GM23338 (cell line): ENCODE measurements around the gene C16orf90.

Source experiments
- ETS1 ChIP-seq: IDR thresholded peaks from 2 replicates; pipeline ENCODE4 v1.6.1; 2016; ENCODE audit warnings: antibody characterized with exemption
- EZH2 ChIP-seq: fragments of 200-600 bp; sonication (generic); IDR thresholded peaks from one replicate; pipeline ENCODE4 v1.8.0; 2017; ENCODE audit warnings: antibody characterized with exemption, mild to moderate bottlenecking, low read depth; ENCODE audit not compliant: unreplicated experiment
- EZH2phosphoT487 ChIP-seq: fragments of 200-600 bp; sonication (generic); IDR thresholded peaks from one replicate; pipeline ENCODE4 v1.8.1; 2018; ENCODE audit warnings: antibody characterized with exemption; ENCODE audit not compliant: unreplicated experiment
- JUNB ChIP-seq: IDR thresholded peaks from one replicate; pipeline ENCODE4 v1.6.1; 2016; ENCODE audit warnings: antibody characterized with exemption; ENCODE audit not compliant: unreplicated experiment
- POLR2AphosphoS5 ChIP-seq: IDR thresholded peaks from 2 replicates; pipeline ENCODE4 v1.6.1; 2016; ENCODE audit warnings: antibody characterized with exemption, low read depth
- TF ChIP-seq, protein P1 (sequence below), 2 experiments: fragments of 200-600 bp in 1 of 2; sonication (generic) in 1 of 2; conservative IDR thresholded peaks; 2 replicates each; pipeline versions ENCODE4 v1.5.1 to v1.6.1; 2016 to 2017; ENCODE audit warnings: antibody characterized with exemption in 2 of 2, low read depth in 2 of 2, mild to moderate bottlenecking in 2 of 2, moderate library complexity in 1 of 2
- TF ChIP-seq, protein P2 (sequence below): IDR thresholded peaks from one replicate; pipeline ENCODE4 v1.6.1; 2018; ENCODE audit warnings: antibody characterized with exemption; ENCODE audit not compliant: unreplicated experiment

DNA sequence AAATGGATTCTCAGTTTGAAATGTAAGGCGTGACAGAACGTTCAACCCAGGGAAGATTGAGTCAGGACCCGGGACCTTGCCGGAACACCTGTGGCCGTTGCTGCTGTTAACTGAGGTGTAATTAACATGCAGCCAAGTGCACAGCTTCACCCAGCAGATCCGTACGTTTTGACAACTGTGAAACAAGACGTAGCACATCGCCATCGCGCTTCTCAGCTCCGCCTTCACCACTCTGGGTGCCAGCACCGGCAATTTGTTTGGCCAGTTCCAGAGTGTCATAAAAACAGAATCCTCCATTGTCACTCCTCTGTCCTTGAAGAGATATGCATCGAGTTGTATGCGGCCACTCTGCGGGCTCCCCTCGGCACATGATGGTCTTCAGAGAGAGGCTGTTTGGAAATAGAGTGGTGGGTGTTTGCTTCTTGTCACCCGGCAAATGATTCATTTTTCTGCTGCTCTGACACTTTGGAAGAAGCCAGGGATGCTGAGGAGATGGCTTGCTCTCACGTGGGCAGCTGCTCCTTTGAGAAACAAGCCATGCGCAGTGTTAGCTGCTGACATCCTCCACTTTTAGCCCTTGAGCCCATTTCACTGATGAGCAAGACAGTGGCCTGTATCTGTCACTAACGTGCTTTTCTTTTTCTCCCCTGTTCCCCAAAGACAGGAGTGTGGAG, 29.2 kb downstream of the C16orf90 start:
- TF ChIP-seq, protein P1, sequence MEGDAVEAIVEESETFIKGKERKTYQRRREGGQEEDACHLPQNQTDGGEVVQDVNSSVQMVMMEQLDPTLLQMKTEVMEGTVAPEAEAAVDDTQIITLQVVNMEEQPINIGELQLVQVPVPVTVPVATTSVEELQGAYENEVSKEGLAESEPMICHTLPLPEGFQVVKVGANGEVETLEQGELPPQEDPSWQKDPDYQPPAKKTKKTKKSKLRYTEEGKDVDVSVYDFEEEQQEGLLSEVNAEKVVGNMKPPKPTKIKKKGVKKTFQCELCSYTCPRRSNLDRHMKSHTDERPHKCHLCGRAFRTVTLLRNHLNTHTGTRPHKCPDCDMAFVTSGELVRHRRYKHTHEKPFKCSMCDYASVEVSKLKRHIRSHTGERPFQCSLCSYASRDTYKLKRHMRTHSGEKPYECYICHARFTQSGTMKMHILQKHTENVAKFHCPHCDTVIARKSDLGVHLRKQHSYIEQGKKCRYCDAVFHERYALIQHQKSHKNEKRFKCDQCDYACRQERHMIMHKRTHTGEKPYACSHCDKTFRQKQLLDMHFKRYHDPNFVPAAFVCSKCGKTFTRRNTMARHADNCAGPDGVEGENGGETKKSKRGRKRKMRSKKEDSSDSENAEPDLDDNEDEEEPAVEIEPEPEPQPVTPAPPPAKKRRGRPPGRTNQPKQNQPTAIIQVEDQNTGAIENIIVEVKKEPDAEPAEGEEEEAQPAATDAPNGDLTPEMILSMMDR (conservative IDR thresholded peaks at IDR 0.05; ENCODE audit: low read depth in 2 of 2) = no peak
- TF ChIP-seq JUNB (no peak), ETS1 (no peak), EZH2 (no peak), POLR2AphosphoS5 (no peak), EZH2phosphoT487 (no peak)
- TF ChIP-seq, protein P2, sequence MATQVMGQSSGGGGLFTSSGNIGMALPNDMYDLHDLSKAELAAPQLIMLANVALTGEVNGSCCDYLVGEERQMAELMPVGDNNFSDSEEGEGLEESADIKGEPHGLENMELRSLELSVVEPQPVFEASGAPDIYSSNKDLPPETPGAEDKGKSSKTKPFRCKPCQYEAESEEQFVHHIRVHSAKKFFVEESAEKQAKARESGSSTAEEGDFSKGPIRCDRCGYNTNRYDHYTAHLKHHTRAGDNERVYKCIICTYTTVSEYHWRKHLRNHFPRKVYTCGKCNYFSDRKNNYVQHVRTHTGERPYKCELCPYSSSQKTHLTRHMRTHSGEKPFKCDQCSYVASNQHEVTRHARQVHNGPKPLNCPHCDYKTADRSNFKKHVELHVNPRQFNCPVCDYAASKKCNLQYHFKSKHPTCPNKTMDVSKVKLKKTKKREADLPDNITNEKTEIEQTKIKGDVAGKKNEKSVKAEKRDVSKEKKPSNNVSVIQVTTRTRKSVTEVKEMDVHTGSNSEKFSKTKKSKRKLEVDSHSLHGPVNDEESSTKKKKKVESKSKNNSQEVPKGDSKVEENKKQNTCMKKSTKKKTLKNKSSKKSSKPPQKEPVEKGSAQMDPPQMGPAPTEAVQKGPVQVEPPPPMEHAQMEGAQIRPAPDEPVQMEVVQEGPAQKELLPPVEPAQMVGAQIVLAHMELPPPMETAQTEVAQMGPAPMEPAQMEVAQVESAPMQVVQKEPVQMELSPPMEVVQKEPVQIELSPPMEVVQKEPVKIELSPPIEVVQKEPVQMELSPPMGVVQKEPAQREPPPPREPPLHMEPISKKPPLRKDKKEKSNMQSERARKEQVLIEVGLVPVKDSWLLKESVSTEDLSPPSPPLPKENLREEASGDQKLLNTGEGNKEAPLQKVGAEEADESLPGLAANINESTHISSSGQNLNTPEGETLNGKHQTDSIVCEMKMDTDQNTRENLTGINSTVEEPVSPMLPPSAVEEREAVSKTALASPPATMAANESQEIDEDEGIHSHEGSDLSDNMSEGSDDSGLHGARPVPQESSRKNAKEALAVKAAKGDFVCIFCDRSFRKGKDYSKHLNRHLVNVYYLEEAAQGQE = no peak
